IMR-90 (cell line): ENCODE measurements around the gene GNB5. TPM values are rescaled to one million over a fixed set of nuclear protein-coding genes. Genes with fewer than 3 reads are reported as not detected.

Experiments used
- ATAC-seq: fragments of 200-7000 bp; cut with Tn5 transposase; 2 replicates; pipeline ENCODE4 v1.9.1; 2020; ENCODE audit warnings: low read depth, mild to moderate bottlenecking, moderate library complexity
- BruUV-seq: library from RNA; stranded (reverse); fragments of 400-500 nt; replicated peaks from 2 replicates; lab custom pipeline; 2021; lab: Mats Ljungman, UMichigan
- CTCF ChIA-PET: fragments of 300-600 bp; formaldehyde crosslinking; extraction: SDS; loops from one replicate; lab custom pipeline; 2021; ENCODE audit warnings: antibody characterized with exemption; lab: Yijun Ruan, JAX
- POLR2A ChIA-PET: fragments of 300-600 bp; sonication (Branson Sonifier 250); formaldehyde crosslinking; loops from one replicate; lab custom pipeline; 2022; ENCODE audit warnings: antibody characterized with exemption; ENCODE audit not compliant: unreplicated experiment; lab: Charles Lee
- DNase-seq: peaks from one replicate; pipeline ENCODE4 v3.0.0; 2013
- H2AFZ ChIP-seq: replicated peaks from 2 replicates; pipeline ENCODE3; 2013; ENCODE audit warnings: low read length, mild to moderate bottlenecking; ENCODE audit not compliant: poor library complexity
- H2AK5ac ChIP-seq: 2 replicates; pipeline ENCODE4 v1.6.1; 2013; ENCODE audit warnings: low read depth, low read length, inconsistent platforms
- H2AK9ac ChIP-seq: replicated peaks from 2 replicates; pipeline ENCODE3; 2013; ENCODE audit warnings: mild to moderate bottlenecking, low read depth, low read length, moderate library complexity; ENCODE audit not compliant: poor library complexity
- H2BK120ac ChIP-seq: 2 replicates; pipeline ENCODE4 v1.6.1; 2013; ENCODE audit warnings: low read depth, low read length, inconsistent platforms
- H2BK15ac ChIP-seq: 3 replicates; pipeline ENCODE4 v1.6.1; 2013; ENCODE audit warnings: low read depth, low read length, inconsistent platforms
- H2BK20ac ChIP-seq: 2 replicates; pipeline ENCODE4 v1.6.1; 2013; ENCODE audit warnings: low read depth, mild to moderate bottlenecking, inconsistent platforms, low read length, moderate library complexity
- H2BK5ac ChIP-seq: 2 replicates; pipeline ENCODE4 v1.6.1; 2013; ENCODE audit warnings: mild to moderate bottlenecking, low read depth, low read length, inconsistent platforms; ENCODE audit not compliant: poor library complexity, severe bottlenecking
- H3K14ac ChIP-seq: replicated peaks from 2 replicates; pipeline ENCODE4 v1.6.1; 2013; ENCODE audit warnings: low read depth, low read length, inconsistent platforms
- H3K18ac ChIP-seq: 2 replicates; pipeline ENCODE4 v1.6.1; 2013; ENCODE audit warnings: low read depth, low read length, control low read depth
- H3K23ac ChIP-seq: 2 replicates; pipeline ENCODE4 v1.6.1; 2013; ENCODE audit warnings: low read depth, low read length, inconsistent platforms
- H3K27ac ChIP-seq: 2 replicates; pipeline ENCODE4 v1.5.1; 2013; ENCODE audit warnings: mild to moderate bottlenecking, control low read depth, low read length; ENCODE audit not compliant: insufficient read depth
- H3K27me3 ChIP-seq: 2 replicates; pipeline ENCODE4 v1.6.1; 2013; ENCODE audit warnings: low read length; ENCODE audit not compliant: control insufficient read depth, insufficient read depth
- H3K36me3 ChIP-seq: 2 replicates; pipeline ENCODE4 v1.6.1; 2013; ENCODE audit warnings: low read length, mixed read lengths; ENCODE audit not compliant: control insufficient read depth, insufficient read depth
- H3K4ac ChIP-seq: 2 replicates; pipeline ENCODE4 v1.6.1; 2013; ENCODE audit warnings: low read depth, low read length, inconsistent platforms
- H3K4me1 ChIP-seq: 2 replicates; pipeline ENCODE4 v1.6.1; 2013; ENCODE audit warnings: low read length, mixed read lengths; ENCODE audit not compliant: control insufficient read depth, insufficient read depth
- H3K4me2 ChIP-seq: 2 replicates; pipeline ENCODE4 v1.6.1; 2013; ENCODE audit warnings: low read depth, mild to moderate bottlenecking, control low read depth, low read length, moderate library complexity
- H3K4me3 ChIP-seq: 2 replicates; pipeline ENCODE4 v1.5.1; 2013; ENCODE audit warnings: low read depth, mild to moderate bottlenecking, control low read depth, low read length, moderate library complexity; ENCODE audit not compliant: insufficient read depth
- H3K56ac ChIP-seq: 2 replicates; pipeline ENCODE4 v1.6.1; 2013; ENCODE audit warnings: low read length, inconsistent platforms; ENCODE audit not compliant: insufficient read depth; ENCODE audit errors: extremely low read depth
- H3K79me1 ChIP-seq, 2 experiments: 2 replicates each; pipeline ENCODE4 v1.6.1; 2013; ENCODE audit warnings: low read length in 2 of 2, inconsistent platforms in 1 of 2, low read depth in 1 of 2
- H3K9ac ChIP-seq: 2 replicates; pipeline ENCODE4 v1.6.1; 2013; ENCODE audit warnings: low read depth, low read length, control low read depth
- H3K9me1 ChIP-seq: 2 replicates; pipeline ENCODE4 v1.6.1; 2013; ENCODE audit warnings: low read length, inconsistent platforms; ENCODE audit not compliant: insufficient read depth
- H3K9me3 ChIP-seq: 2 replicates; pipeline ENCODE4 v1.6.1; 2013; ENCODE audit warnings: low read length; ENCODE audit not compliant: control insufficient read depth, insufficient read depth
- H4K20me1 ChIP-seq: 2 replicates; pipeline ENCODE4 v1.6.1; 2013; ENCODE audit warnings: low read length, inconsistent platforms; ENCODE audit not compliant: insufficient read depth
- H4K5ac ChIP-seq: 2 replicates; pipeline ENCODE4 v1.6.1; 2013; ENCODE audit warnings: mild to moderate bottlenecking, low read depth, low read length, control low read depth
- H4K8ac ChIP-seq, 2 experiments: 2 replicates each; pipeline ENCODE4 v1.6.1; 2013; ENCODE audit warnings: low read depth in 2 of 2, low read length in 2 of 2, control low read depth in 1 of 2, inconsistent platforms in 1 of 2
- H4K91ac ChIP-seq: 2 replicates; pipeline ENCODE4 v1.6.1; 2013; ENCODE audit warnings: low read depth, low read length, inconsistent platforms; ENCODE audit not compliant: insufficient read depth
- BHLHE40 ChIP-seq: fragments of 150-350 bp; IDR thresholded peaks from 2 replicates; pipeline ENCODE4 v1.6.1; 2016; ENCODE audit warnings: mild to moderate bottlenecking, low read depth, low read length
- ELK1 ChIP-seq: fragments of 150-350 bp; IDR thresholded peaks from 2 replicates; pipeline ENCODE4 v1.6.1; 2016; ENCODE audit warnings: low read depth, mild to moderate bottlenecking, low read length, moderate library complexity, borderline replicate concordance
- MAZ ChIP-seq: IDR thresholded peaks from 2 replicates; pipeline ENCODE4 v1.6.1; 2012; ENCODE audit warnings: low read depth, mild to moderate bottlenecking, low read length, improper control_type of control experiment, moderate library complexity, borderline replicate concordance
- NFE2L2 ChIP-seq: fragments of 150-350 bp; IDR thresholded peaks from 2 replicates; pipeline ENCODE4 v1.6.1; 2016; ENCODE audit warnings: low read depth, mild to moderate bottlenecking, low read length
- POLR2A ChIP-seq: IDR thresholded peaks from 2 replicates; pipeline ENCODE4 v1.6.1; 2012; ENCODE audit warnings: mild to moderate bottlenecking, low read depth, low read length
- SMC3 ChIP-seq: fragments of 150-350 bp; IDR thresholded peaks from 2 replicates; pipeline ENCODE4 v1.6.1; 2016; ENCODE audit warnings: low read depth, mild to moderate bottlenecking, antibody characterized with exemption, low read length, moderate library complexity
- WGBS, 2 experiments: methylation state at CpG; one replicate each; pipeline versions ENCODE4 v1.1.5 to v1.1.7; 2013; ENCODE audit warnings: missing lambda C conversion rate in 2 of 2; ENCODE audit not compliant: insufficient read length in 1 of 2; ENCODE audit errors: extremely low coverage in 2 of 2; 5-methylcytosine and 5-hydroxymethylcytosine counted together
- dilution Hi-C: fragments of 300-500 bp; cut with HindIII; formaldehyde crosslinking; loops from one replicate; pipeline ENCODE4 v1.14.3; 2018; ENCODE audit warnings: low sequenced_read_pairs; ENCODE audit not compliant: unreplicated experiment
- in situ Hi-C: fragments of 300-500 bp; cut with MboI; formaldehyde crosslinking; loops from 3 replicates; pipeline ENCODE4 v1.14.3; 2019; ENCODE audit warnings: low sequenced_read_pairs, inconsistent platforms, mixed read lengths
- intact Hi-C: fragments of 100-400 bp; cut with micrococcal nuclease; formaldehyde crosslinking; loops from 2 replicates; pipeline ENCODE4 v1.10.0; 2022
- polyA plus RNA-seq, 3 experiments: library from polyadenylated mRNA; depleted of rRNA; stranded (reverse); fragments of >200 nt; gene quantifications; 2 replicates each; pipeline ENCODE4 v1.2.3, GENCODE V29; 2012; ENCODE audit warnings: low replicate concordance in 1 of 3
- total RNA-seq: library from RNA; depleted of rRNA; stranded (reverse); fragments of >200 nt; gene quantifications from 2 replicates; pipeline ENCODE4 v1.2.3, GENCODE V29; 2012

Gene GNB5
- total and polyA plus RNA-seq, 2 of the 4 experiments (the other 2 are of a cell fraction), result 27.7 to 33.2 TPM

- ChIA-PET CTCF (no interaction called here), POLR2A (no interaction called here)
- ATAC-seq (no peak), DNase-seq (no peak)
- TF ChIP-seq POLR2A (no peak), ELK1 (no peak), BHLHE40 (no peak), MAZ (no peak), SMC3 (no peak), NFE2L2 (no peak)
- no peak overlapping the region for H3K14ac ChIP-seq
- H3K56ac ChIP-seq, result no peak overlapping the region
- no peak overlapping the region for H2BK20ac ChIP-seq
- H3K4me3 ChIP-seq, result no peak overlapping the region
- H3K4me2 ChIP-seq, result no peak overlapping the region
- no peak overlapping the region for H4K8ac ChIP-seq
- no peaks in the 10 kb centered on the region for H3K9me3 ChIP-seq
- H2AK9ac ChIP-seq, result no peak overlapping the region
- no peaks in the 10 kb centered on the region for H4K20me1 ChIP-seq
- dilution Hi-C loops (no loop called here), in situ Hi-C loops (no loop called here), intact Hi-C loops (no loop called here)
- H3K4me1 ChIP-seq, result peaks cover 6% of the 10 kb centered on the region
- H3K27me3 ChIP-seq, result no peaks in the 10 kb centered on the region
- H3K4ac ChIP-seq, result no peak overlapping the region
- peaks cover 5 to 6% of the 10 kb centered on the region in 2 experiments; a peak in 3 of 4 replicates for H3K79me1 ChIP-seq
- WGBS, 2 experiments, result 94% methylated on average over 5 of the region's 9 CpGs; no CpG with 5 or more reads in 1 of the 2 experiments
- no peak overlapping the region for H3K27ac ChIP-seq
- no peak overlapping the region for H2BK5ac ChIP-seq
- no peak overlapping the region for H3K18ac ChIP-seq
- no peak overlapping the region for H3K23ac ChIP-seq
- no peak overlapping the region for H4K91ac ChIP-seq
- no peak overlapping the region for H2AFZ ChIP-seq
- no peak overlapping the region for H4K5ac ChIP-seq
- H3K9ac ChIP-seq, result no peak overlapping the region
- no peak overlapping the region for H2BK120ac ChIP-seq
- H2BK15ac ChIP-seq, result no peak overlapping the region
- H2AK5ac ChIP-seq, result no peak overlapping the region
- peaks cover 4% of the 10 kb centered on the region; the same call in 1 of the 2 replicates for H3K9me1 ChIP-seq
- BruUV-seq, result no TSS peak
- H3K36me3 ChIP-seq, result peaks cover 20% of the 10 kb centered on the region
Measured at GRCh38 chr15:52150043-52150825, 41.0 kb downstream of the GNB5 start.
